ENCODE data around the gene OGFOD3.

OGFOD3 gene

DNA sequence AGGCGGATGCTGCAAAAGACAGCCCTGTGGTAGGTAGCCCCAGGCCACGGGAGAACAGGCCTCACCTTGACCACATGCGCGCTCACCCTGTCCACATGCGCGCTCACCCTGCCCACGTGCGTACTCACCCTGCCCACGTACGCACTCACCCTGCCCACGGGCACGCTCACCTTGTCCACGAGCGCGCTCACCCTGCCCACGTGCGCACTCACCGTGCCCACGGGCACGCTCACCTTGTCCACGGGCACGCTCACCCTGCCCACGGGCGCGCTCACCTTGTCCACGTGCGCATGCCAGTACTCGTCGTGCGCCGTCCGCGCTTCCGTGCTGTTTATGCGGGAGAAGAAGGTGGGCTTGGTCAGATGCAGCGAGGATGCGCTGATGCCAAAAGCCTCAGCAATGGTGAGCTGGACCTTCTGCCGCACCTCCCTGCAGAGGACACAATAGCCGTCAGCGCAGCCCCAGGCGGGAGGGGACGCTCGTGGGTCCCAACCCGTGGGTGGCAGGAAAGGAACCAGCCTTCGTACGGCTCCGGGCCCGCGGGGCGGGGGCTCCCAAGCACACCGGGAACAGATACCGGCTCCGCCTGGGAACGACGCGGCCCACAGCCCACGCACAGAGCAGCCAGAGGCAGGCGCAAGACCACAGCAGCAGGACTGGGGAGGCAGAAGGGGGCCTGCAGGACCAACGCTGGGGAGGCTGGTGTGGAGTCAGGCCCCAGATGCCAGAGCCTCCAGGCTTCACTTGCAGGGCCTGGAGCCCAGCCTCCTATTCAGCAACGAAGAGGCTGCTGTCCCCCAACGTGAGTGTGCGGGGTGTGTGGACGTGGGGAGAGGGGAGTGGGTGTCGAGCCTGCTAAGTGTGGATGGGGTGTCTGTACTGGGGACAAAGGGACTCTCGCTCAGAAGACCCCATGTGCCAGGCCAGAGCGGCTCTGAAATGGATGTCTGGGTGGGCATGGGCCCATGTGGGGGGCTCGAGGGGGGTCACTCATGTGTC, 14.4 kb downstream of the OGFOD3 start:
- no peak for DNase-seq

DNA sequence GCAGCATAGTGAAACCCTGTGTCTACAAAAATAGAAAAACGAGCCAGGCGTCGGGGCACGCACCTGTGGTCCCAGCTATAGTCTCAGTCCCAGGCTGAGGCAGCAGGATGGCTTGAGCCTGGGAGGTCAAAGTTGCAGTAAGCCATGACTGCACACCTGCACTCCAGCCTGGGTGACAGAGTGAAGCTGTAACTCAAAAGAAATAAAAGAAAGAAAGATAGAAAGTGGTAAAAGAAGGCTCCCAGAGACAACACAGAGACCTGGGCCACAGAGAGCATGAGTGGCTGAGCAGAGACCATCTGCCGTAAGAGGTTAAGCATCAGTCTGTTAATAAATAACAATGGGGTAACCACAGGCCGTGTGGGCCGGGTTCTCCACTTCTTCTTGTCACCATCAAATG, 15.5 kb downstream of the OGFOD3 start:
- DNase-seq = no peak

DNA sequence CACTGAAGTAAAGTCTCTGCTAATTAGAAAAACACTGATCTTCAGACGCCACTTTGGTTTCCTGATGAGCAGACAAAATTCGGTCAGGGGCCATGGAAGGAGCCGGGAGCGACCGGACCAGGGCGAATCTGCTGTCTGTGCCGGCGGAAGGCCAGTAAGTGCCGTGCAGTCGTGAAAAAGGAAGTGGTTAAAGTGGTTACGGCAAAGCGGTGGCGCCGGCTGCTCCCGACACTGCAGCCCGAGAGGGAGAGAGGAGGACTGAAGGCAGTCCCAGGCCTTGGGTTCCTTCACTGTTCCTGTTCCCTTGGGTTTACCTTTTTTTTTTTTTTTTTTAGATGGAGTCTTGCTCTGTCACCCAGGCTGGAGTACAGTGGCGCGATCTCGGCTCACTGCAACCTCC, 17.6 kb downstream of the OGFOD3 start:
- DNase-seq = peak; percentile 58

DNA sequence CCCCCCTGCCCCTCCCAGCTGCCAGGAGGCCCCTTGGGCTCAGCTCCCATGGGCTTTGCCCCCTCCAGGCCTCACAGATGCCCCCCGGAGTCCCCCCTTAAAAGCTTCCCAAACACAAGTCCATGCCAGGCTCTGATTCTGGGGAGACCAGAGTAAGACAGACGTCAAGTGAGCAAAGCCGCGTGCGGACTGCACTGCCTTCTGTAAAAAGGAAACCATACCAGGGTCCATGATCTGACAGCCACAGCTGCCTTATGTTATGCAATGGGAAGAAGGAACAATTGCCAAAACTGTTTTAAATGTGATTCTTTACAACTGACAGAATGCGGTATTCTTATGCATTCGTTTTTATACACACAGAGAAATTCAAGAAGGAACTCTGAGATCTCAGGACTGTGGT, 18.2 kb downstream of the OGFOD3 start:
- DNase-seq = no peak

DNA sequence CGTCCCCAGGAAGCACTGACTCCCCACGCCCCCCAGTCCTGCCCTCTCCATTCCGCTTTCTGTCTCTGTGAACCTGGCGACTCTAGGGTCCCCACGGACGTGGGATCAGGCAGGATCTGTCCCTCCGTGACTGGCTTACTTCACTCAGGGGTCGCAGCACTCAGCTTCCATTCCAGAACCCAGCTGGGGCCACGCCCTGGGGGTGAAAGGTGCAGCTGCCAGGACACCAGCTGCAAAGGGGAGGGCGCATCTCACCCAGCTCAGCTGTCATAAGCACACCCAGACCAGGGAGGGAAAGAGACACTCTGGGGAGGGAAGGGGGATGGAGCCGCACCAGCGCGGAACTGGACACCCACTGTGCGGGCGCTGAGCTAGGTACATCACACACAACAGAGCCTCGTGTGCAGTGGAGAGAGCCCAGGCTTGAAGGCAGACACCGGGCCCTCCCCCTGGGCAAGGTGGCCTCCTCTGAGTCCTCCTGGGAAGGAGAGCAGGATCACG, 18.7 kb downstream of the OGFOD3 start:
- no peak for DNase-seq

DNA sequence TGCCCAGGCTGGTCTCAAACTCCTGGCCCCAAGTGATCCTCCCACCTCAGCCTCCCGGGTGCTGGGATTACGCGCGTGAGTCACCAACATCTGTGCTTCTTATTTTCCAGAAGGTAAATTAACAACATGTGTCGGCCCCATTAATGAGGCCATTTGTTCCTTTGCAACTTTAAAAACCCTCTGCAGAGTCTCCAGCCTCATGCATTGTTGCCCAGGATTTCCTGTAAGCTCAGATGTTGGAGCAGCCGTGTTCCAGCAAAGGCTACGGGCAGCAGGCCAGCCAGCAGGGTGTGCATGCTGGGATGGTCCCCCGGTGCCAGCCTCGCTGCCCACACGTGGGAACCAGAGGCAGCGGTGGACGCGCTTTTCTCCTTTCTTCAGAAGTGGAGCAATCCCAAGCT, 19.3 kb downstream of the OGFOD3 start:
- no peak for DNase-seq

DNA sequence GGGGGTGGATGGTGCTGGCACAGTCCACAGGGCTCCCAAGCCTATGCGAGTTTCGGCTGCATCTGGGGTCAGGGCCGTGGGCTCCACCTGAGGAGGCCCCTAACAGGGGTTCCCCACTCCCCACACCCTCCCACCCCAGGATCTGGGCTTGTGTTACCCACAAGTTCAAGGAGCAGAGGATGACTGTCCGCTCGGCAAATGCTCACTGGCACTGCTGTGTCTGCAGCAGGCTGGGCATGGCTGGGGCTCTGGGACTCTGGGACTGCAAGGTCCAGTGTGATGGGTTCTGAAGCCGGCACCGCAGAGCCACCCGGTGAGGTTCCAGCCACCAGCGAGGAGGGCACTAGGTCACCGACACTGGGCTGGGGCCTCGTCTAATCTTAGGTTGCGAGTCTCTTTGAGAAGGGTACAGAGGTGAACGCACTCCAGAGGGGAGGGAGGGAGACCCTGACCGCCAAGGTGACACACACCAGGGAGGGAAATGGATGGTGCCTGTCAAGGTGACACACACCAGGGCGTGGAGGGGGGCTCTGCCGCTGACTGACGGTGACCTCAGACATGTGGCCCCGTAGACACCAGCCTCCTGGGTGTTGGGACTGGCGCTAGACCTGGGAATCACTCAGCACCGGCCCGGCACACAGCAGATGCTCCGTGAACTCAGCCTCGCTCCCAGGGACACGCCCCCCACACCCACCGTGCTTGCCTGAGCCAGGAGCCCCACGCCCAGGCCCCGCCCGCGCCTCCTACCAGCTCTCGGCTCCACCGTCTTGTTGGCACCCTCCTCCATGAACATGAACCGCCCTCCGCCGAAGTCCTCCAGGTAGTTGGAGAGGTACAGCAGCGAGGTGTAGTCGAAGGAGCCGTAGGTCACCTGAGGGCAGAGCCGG, 20.7 kb downstream of the OGFOD3 start:
- no peak for DNase-seq

DNA sequence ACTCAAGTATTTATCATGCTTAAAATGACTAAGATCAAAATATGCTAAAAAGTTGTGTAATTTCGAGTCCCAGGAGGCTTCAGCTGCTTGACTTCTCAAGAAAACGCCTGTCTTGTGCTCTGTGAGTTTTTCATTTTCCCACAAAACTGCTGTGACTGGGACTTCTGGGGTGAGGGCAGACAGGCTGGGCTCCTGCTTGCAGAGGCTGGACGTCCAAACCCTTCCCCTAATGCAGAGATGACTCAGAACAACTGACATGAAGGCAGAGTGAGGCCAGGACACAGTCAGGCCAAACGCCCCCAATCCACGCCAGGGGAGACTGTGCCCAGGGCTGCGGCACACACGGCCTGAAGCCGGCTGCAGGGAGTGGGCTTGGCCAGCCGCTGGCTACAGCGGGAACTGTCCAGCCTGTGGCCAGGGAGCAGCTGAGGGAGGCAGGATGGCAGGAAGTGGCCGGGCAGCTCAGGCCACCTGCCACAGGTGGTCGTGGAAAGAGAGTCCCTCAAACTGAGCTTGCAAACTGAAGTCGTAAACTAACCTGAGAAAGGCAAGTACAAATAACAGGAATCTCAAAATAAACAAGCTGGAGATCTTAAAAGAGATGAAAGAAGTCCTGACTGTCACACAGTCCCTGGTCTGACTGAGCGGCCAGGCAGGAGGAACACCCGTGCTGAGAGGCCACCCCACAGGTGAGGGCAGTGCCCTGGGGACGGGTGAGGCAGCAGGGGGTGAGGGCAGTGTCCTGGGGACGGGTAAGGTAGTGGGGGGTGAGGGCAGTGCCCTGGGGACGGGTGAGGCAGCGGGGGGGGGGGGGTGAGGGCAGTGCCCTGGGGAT, 21.6 kb downstream of the OGFOD3 start:
- DNase-seq = no peak

DNA sequence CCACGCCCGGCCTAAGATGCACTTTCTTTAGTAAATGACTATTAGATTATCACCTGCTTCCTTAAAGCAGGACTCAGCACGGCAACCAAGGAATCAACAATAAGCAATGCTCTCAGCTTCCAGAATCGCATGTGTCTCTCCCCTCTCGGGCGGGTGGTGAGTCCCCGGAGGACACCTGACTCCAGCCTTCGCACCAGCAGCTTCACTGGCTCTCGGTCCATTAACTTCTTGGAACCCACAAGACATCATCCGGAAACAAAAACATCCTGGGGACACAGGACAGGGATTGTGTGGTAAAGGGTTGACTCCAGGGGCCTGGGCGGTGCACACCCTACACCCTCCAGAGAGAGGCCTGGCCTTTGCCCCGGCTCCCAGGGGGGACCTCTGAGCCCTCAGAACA, 24.1 kb downstream of the OGFOD3 start:
- DNase-seq = no peak

DNA sequence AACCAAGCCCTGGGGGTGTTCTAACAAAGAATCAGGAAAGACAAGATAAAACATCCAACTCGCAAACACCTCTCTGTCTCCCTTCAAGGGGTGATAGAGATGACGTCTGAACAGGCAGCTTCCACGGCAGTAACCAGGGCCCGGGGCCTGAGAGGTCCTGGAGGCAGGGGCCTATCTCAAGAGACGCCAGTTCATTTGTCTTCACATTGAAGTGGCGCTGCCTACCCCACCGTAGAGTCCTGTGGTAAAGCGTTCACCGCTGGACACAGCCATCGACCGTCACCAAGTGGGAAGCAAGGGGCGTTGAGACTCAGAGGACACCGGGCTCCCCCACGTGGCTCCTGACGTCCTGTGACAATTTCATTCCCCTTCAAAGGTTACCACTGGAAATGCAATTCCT, 25.4 kb downstream of the OGFOD3 start:
- DNase-seq = no peak

DNA sequence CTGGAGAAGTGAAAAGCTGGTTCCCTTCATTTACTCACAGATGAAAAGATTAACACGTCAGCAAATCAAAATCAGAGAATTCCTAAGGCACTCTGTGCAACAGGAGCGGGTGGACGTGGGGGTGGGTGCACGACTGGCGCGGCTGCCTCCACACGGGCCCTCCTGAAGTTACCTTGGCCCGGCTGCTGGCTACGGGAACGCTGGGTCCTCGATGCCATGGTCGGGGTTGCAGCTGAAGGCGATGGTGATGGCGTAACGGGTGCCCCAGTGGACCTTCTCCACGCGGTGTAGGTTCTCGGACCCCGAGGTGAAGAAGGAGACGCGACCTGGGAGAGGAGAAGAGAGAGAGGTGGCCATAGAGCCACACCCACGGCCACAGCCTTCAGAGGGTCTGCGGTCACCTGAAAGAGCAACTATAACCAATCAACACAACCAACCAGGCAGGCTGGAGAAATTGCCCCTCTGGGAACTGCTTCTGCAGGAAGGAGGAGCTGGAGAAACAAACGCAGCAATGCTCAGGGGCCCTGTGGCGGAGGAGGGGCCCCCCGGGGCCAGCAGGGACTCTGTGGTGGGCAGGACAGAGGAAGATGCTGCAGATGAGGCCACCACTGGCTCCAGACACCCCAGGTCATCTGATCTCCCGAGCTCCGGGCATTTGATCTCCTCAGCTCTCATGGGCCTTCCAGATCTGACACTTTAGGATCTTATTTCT, 26.0 kb downstream of the OGFOD3 start:
- no peak for DNase-seq

DNA sequence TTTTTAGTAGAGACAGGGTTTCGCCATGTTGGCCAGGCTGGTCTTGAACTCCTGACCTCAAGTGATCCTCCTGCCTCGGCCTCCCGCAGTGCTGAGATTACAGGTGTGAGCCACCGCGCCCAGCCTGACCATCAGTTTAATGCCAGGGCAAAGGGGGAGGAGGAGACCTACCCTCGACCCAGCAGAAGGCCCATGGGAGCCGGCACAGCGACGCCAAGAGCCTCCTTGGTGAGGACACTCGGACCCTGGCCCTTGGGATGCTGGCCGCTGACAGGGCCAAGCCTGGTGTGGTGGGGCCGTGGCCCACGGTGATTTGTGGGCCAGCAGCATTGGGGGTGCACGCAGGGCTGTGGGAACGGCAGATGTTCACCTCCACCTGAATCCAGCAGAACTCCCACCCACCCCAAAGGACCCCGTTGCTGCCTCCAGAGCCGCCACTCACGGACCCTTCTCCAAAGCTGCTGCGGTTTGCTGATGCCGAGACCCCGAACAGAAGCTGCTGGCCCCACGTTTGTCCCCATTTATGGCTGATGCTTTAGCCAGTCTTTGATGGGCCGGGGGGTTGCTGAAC, 26.8 kb downstream of the OGFOD3 start:
- DNase-seq = no peak

DNA sequence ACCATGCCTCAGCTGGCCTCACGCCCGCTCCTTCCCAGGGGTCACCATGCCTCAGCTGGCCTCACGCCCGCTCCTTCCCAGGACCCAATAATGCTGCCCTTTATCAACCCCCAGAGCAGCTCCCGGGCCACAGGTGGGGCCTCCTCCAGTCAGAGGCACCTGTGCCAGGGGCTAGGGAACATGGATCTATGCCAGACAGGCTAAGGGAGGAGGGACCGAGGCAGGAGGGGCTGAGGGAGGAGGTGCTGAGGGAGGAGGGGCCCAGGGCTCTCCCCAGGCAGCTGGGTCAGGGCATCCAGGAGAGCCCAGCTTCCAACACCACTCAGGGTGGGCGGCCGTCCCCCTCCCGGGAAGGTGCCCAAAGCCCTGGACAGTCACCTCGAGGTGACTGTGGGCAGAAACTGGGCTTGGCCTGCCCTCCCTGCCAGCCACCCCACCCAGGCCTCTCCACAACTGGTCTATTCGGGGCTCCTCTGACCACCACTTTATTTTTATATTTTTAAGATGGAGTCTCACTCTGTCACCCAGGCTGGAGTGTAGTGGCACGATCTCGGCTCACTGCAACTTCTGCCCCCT, 27.4 kb downstream of the OGFOD3 start:
- DNase-seq = no peak

DNA sequence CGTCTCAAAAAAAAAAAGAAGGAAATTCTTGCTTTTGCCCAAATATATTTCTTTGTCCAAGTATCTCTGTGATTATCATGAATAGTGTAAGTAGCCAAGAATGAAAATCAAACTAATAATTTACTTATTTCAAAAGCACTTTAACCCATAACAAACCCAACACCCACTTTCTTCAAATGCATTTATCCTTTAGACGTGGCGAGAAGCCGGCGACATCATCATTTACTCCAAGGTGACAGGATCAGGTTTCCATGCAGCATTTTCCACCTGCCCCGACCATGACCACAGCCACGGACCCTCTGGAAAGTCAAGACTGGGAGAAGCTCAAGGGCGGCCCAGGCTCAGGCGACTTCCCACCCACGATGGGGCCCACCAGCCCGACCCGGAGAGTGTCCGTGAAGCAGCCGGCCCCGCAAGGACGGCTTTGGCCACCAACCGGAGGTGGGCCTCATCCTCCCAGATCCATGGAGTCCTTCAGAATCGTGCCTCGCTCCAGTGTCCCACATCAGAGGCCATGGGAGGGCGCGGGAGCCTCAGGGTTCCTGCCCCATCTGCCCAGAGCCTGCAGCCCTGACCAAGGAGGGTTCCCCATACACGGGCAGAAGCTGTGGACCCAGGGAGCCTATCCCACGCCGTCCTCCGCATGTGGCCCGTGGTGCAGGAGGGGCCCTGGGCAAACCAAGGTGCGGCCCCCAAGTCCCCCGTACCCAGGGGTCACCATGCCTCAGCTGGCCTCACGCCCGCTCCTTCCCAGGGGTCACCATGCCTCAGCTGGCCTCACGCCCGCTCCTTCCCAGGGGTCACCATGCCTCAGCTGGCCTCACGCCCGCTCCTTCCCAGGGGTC, 28.1 kb downstream of the OGFOD3 start:
- DNase-seq = no peak

DNA sequence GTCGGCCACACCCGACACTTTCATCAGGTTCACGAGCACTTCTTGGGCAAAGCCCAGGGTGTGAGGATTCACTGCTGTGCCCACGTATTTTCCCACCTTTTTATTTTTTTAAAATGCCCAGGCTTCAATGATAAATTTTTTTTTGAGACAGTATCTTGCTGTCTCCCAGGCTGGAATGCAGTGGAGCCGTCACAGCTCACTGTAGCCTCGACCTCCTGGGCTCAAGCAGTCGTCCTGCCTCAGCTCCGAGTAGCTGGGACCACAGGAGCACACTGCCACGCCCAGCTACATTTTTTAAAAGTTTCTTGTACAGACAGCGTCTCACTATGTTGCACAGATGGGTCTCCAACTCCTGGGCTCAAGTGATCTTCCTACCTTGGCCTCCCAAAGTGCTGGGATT, 29.0 kb downstream of the OGFOD3 start:
- no peak for DNase-seq

DNA sequence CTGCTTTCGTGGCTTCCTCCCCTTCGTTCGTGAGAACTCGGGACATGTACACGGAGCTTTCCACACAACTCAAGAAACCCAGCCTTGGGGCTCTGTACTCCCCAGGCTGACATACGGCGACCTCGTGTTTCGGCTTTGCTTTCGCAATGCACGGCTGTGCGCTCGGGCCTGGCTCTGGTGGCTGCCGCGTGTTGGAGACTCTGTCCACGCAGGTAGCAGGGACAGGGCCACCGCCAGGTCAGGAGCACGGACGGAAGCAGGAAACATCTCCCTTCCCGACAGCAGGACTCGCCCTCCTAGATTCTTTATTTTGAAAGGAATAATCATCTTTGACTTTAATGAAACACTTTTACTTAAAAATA, 29.5 kb downstream of the OGFOD3 start:
- no peak for DNase-seq

DNA sequence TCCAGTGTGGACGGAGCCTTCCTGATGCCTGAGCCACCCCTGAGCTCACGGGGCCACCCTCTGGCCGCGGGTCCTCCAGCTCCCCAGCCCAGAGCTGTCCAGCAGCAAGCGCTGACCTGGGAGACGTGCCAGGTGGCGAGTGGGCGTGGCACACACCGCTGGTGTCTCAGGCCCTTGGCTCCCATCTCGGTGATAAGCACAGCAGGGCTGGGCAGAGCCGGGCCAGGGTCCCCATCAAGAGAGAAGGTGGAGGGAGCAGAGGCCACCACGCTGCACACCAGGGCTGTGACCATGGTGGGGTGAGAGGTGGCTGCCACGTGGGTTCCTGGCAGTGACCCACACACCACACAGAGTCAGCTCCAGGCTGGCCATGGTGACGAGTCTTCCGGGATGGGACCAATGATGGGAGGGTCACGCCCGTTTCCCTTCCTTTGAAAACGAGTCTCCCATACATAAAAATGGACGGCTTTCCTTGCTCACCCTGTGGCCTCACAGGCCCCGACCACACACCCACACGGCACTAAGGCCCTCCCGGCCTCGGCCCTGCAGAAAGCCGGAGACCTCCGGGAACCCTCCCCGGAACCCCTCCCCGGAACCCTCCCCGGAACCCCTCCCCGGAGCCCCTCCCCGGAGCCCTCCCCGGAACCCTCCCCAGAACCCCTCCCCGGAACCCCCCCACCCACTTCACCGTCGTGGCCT, 30.0 kb downstream of the OGFOD3 start:
- DNase-seq = no peak

DNA sequence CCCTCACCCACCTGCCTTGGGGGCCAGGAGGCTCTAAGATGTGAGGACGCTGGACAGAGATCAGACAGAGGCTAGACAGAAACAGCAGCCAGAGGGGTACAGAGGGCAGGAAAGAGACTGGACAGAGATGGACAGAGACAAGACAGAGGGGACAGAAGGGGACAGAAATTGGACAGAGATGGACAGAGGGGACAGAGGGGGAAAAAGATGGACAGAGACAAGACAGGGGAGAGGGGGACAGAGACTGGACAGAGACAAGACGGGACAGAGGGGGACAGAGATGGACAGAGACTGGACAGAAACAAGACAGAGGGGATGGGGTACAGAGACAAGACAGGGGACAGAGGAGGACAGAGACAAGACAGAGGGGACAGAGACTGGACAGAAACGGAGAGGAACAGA, 30.7 kb downstream of the OGFOD3 start:
- DNase-seq = no peak

DNA sequence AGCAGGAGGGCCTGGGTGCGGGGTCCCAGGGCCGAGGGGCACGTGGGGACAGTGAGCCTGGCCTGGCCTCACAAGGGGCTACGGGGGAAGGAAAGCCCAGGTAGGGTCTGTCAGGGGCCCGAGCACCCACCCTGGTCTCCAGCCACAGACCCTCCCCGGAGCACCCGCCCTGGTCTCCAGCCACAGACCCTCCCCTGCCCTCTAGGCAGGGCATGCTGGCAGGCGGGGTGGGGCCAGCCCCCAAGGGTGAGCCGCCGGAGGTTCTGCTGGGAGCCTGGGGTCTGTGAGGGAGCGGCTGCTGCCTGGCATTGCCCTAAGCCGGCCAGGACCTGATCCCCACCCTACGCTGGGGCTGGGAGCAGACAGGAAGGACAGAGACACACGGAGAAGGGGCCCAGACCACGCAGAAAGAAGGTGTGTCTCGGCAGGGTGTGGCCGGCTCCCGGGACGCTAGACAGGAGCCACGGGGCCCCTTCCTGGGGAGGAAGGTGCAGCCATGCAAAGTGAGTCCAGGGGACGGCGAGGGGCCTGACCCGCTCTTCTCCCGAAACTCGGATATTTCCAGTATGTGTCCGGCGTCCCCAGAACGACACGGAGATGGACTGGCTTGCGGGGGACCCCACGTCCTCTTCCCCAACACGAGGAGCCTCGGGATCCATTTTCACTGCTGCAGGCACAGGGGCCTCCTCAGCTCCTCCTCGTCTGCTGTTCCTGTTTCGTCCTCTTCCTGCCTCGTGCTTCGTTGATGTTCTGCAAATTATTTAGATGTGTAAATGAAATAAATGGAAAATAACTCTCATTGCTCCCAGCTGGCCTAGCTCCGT, 31.3 kb downstream of the OGFOD3 start:
- DNase-seq = no peak
